Measurements from ENCODE around the gene JMJD1C.
"Not testable (repeated sequence)": the region's sequence is repeated elsewhere in the genome, so short reads cannot be mapped to it uniquely, and the experiment has no call there.

JMJD1C gene

DNA sequence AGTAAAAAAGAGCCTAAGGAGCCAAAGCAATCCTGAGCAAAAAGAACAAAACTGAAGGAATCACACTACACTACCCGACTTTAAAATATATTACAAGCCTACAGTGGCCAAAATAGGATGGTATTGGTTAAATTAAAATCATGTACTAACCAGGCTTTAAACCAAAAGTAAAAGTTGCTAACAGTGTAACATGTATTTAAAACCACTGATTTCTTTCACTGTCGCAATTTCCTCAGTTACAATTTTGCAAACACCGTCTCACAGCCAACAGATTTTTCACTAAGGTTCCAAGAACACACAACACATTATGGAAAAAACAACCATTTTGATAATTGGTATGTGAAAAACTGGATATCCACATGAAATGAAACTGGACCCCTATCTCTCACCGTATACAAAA is 74.0 kb downstream of the JMJD1C start:
- DNase-seq: no peak

DNA sequence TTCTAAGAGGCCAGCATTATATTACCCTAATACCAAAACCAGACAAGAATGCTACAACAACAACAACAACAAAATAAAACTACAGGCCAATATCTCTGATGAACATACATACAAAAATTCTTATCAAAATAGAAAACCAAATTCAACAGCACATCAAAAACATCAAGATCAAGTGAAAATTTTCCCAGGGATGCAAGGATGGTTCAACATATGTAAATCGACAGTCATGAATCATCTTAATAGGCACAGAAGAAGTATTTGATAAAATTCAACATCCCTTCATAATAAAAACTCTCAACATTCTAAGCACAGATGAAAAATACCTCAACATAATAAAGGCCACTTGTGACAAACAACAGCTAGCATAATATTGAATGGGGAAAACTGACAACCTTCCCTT is 75.3 kb downstream of the JMJD1C start:
- DNase-seq: no peak

DNA sequence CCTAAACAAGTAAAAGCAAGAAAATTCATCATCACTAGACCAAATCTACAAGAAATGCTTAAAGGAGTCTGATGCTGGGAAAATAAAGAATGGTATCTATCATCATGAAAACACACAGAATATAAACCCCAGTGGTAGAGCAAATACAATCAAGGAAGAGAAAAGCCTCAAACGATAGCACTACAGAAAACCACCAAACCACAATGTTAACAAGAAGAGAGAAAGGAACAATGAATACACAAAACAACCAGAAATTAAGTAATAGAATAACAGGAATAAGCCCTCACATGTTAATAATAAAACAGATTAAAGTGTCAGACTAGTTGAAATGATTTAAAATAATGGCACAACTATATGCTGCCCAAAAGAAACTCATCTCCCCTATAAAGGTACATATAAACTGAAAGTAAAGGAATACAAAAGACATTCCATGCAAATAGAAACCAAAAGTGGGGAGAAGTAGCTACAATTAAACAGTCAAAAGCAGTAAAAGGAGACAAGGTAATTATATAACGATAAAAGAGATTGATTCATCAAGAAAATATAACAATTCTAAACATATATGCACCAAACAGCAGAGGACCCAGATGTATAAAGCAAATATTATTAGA is 77.3 kb downstream of the JMJD1C start:
- DNase-seq: no peak

DNA sequence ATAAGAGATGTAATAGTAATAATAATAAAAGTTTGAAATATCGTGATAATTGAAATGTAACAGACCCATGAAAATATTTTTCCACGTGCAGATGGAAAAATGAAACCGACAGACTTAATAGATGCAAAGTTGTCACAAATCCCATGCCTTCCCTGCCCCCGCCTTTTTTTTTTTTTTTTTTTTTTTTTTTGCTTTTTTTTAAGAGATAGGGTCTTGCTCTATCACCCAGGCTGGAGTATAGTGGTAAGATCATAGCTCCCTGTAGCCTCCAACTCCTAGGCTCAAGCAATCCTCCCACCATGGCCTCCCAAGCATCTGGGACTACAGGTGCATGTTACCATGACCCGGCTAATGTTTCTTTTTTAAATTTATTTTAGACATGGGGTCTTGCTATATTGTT is 80.5 kb downstream of the JMJD1C start:
- DNase-seq: no peak

DNA sequence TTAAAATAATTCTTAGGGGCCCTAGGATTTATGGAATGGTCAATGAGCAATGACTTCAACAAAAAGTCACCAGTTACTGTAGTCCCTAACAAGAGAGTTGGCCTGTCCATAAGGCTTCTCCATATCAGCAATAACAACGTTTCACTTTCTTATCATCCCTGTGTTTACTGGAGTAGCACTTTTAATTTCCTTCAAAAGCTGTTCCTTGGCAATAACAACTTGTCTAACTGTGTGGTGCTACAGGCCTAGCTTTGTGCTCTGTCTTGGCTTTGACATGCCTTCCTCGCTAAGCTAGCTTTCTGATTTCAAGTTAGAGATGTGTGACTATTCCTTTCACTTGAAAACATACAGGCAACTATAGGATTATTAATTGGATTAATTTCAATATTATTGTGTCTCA is 81.1 kb downstream of the JMJD1C start:
- DNase-seq: no peak

DNA sequence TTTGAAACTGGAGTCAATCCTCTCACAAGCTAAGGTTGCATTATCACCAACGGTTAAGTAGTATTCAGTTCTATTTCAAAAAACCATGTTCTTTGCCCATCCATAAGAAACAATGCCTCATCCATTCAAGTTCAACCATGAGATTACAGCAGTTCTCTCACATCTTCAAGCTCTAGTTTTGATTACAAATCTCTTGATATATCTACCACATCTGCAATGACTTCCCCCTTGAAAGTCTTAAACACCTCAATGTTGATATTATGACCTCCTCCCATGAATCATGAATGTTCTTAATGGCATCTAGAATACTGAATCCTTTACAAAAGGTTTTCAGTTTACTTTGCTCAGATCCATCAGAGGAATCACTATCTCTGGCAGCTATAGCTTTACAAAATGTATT is 81.8 kb downstream of the JMJD1C start:
- no peak for DNase-seq

DNA sequence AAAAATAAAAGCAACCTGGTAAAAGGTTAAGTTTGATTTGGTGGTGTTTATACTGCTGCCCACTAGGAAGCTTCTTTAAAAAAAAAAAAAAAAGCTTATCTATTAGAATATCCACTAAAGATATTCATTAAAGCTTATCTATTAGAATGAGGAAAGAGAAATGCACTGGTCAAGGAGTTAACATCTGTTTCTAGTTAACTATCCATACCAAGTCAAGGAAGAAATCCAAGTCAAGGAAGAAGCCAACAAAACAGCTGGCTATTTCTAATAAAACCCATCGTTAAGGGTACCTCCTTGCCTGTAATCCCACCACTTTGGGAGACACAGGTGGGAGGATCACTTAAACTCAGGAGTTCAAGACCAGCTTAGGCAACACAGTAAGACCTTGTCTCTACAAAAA is 82.6 kb downstream of the JMJD1C start:
- DNase-seq: no peak

DNA sequence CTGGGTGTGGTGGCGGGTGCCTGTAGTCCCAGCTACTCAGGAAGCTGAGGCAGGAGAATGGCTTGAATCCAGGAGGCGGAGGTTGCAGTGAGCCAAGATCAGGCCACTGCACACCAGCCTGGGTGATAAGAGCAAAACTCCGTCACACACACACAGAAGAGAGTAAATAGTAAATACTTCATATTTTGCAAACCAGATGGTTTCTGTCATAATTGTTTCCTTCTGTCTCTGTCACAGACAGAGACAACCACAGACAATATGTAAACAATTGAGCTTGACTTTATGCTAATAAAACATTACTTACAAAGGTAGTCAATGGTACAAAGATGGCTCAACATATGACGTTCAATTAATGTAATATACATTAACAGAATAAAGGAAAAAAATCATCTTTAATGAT is 83.7 kb downstream of the JMJD1C start:
- DNase-seq: no peak

DNA sequence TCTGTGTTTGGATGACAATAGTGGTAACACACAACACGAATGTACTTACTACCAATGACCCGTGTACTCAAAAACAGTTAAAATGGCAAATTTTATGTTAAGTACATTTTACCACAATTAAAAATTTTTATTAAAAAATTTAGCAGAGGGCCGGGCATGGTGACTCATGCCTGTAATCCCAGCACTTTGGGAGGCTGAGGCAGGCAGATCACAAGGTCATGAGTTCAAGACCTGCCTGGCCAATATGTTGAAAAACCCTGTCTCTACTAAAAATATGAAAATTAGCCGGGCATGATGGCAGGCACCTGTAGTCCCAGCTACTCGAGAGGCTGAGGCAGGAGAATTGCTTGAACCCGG is 88.5 kb downstream of the JMJD1C start:
- not testable (repeated sequence) for DNase-seq

DNA sequence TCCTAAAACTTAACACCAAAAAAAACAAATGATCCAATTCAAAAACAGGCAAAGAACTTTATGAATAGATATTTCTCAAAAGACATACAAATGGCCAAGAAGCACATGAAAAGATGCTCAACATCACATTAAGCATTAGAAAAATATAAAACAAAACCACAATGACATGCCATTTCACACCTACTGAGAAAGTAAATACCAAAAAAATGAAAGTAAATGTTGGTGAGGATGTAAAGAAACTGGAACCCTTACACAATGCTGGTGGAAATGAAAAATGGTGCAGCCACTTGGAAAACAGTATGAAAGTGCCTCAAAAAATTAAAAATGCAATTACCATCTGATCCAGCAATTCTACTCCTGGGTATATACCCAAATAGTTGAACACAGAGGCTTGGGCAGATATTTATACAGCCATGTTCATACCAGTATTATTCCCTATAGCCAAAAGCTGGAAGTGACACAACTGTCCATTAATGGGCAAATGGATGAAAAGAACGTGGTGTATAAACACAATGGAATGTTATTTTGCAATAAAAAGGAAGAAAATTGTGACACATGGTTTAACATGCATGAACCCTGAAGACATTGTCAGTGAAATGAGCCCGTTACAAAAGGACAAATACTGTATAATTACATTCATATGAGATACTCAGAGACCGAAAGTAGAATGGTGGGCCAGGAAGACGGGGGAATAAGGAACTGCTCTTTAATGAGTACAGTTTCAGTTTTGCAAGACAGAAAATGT is 89.0 kb downstream of the JMJD1C start:
- DNase-seq: no peak

DNA sequence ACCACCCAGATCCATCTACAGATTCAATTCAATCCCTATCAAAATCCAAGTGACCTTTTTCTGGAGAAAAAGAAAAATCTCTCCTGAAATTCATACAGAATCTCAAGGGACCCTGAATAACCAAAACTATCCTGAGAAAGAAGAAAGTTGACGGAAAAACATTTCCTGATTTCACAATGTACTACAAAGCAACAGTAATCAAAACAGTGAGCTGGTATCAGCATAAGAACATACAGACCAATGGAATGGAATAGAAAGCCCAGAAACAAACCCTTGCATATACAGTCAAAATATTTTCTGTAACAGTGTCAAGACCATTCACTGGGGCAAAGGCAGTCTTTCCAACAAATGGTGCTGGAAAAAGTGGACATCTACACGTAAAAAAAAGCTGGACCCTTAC is 89.9 kb downstream of the JMJD1C start:
- no peak for DNase-seq

DNA sequence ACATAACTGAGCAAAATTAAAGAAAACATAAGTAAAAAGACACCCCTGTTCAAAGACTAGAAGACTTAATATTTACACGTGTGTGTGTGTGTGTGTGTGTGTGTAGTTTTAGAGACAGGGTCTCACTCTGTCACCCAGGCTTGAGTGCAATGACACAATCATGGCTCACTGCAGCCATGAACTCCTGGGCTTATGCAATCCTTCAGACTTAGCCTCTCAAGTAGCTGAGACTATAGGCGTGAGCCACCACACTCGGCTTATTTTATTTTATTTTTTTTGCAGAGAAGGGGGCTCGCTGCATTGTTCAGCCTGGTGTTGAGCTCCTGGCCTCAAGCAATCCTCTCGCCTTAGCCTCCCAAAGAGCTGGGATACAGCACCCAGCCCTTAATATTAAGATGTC is 90.3 kb downstream of the JMJD1C start:
- no peak for DNase-seq

DNA sequence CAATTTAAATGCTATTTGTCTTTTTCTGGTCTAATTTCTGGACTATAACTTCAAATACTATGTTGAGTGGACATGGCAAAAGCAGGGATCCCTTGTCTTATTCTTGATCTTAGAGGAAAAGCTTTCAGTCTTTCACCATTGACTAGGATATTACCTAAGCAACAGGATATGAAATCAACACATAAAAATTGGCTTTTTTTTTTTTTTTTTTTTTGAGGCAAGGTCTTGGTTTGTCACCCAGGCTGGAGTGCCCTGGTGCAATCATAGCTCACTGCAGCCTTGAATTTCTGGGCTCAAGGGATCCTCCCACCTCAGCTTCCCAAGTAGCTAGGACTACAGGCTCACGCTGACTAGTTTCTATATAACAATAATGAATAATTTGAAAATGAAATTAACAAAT is 90.8 kb downstream of the JMJD1C start:
- DNase-seq: no peak

DNA sequence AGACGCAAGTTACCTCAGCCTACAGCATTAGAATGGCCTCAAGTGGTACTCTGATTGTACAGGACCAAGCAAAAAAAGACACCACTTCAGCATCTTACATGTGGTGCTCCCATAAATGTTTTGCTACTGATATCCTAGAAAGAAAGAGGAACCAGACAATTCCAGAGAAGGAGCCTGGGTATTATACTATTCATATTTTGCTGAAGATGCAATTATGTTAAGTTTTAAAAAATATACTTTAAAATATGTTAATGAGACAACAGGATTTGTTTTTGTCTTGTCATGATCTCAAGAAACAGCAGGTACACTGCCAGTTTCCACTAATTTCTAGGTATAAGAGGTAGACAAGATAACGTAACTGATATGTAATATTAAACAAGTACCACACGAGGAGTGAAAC is 92.6 kb downstream of the JMJD1C start:
- DNase-seq: no peak

DNA sequence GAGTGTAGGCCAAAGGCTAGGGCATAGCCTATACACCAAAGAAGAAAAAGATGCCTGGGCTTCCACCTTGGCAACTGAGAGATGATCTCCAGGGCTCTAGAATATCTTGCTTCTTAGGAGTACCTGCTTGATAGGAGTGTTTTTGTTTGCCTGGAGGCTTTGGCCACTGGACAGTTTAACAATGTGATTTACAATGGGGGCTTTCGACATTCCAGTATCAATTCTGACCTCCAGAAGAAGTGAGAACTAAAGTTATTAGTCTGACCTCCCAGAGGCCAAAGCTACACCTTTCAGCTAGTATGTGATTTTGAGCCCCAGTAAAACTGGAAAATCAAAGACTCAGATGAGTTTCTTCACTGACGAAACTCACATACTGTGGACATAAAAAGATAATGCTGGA is 96.1 kb downstream of the JMJD1C start:
- no peak for DNase-seq

DNA sequence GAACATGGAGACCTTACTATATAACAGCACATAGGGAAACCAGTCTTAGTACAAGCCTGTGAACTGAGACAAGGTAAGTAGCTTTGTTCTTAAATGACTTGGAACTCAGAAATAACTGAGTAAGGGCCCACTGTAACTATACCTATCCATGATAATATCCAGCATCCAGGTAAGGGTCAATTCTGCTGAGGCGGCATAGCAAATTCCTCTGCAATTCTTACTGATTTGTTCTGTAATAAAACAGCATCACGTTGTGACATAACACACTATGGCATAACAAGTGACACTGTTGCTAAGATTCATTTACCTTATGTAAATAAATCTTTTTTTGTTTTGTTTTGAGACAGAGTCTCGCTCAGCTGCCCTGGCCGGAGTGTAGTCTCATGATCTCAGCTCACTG is 97.4 kb downstream of the JMJD1C start:
- no peak for DNase-seq

DNA sequence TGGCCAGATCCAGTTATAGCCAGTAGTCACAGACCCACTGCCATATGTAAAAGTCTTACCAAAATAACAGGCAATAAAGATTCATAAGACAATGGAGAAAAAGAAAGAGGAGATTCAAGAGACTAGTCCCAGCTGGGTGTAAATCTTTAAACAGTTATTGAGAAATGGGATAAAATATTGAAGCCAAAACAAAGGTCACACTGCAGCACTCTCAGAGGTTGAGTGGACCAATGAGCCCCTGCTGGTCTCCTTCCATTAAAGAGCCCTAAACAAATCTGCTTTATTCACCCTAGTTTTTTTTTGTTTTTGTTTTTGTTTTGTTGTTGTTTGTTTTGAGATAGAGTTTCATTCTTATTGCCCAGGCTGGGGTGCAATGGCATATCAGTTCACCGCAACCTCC is 98.8 kb downstream of the JMJD1C start:
- DNase-seq: no peak

DNA sequence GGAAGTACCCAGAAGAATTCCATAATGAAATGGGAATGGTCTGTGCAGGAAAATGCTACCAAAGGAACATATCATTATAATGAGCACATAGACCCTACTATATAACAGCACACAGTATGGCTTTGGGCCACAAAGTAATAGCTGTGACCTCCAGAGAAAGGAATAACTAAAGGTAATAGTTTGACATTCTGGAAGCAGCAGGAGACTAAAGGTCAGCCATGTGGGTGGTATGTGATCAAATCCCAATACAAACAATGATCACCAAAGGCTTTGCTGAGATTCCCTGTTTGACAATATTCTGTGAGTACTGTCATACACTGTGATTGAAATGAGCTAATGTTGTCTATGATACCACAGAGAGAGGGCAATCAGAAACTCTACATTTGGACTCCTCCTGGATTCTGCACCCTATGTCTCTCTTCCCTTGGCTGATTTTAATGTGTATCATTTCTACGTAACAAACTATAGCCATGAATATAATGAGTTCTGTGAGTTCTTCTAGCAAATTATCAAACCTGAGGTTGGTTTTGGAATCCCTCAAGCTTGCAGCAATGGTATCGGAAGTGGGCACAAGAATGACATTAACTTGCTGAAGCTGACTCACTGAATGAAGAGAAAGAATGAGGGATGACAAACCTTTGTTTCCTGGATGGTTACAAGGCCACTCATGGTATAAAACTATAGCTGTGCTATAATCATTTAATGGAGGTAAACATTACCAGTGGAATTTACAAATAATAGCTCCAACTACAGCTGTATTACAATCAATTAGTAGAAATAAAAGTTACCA is 99.6 kb downstream of the JMJD1C start:
- DNase-seq: no peak

DNA sequence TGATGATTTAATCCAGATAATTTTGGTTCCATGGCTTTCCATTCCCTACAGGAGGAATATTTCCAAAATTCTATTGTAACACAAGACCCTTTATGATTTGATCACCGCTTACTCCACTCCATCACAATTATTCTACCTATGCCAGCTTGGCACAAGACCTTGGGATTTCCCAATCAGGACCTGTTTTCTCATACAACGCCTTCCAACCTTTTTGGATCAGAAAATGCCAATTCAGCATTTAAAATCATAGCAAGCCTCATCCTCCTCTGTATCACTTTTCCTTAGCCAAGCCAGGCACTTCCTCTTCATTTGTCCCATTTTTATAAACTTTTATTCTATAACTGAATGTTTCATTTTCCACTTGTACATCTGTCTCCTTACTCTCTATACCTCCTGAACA is 100.9 kb downstream of the JMJD1C start:
- no peak for DNase-seq

DNA sequence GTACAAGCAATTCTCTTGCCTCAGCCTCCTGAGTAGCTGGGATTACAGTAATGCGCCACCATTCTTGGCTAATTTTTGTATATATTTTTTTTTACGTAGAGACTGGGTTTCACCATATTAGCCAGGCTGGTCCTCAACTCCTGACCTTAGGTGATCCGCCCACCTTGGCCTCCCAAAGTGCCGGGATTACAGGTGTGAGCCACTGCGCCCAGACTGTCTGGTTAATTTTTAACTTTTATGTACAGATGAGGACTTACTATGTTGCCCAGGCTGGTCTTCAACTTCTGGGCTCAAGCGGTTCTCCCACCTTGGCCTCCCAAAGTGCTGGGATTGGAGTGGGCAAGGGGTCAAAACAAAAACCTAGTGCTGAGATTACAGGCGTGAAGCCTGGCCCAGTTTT is 101.8 kb downstream of the JMJD1C start:
- no peak for DNase-seq

DNA sequence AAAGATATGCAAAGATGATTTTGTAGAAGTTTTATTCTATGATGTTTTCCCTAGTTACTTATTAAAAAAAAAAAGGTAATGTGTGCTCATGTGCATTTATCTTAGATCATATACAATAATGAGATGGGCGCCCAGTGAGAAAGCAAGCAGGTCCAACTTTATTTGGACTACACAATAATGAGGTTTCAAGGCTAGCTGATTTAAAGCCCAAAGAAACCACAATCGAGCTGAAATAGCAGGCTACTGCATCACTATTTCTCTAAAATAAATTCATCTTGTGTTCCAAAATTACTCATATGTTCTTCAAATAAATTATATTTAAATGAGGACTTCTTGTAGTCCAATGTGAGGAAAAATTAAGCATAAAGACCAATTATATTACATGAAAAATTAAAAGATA is 110.1 kb downstream of the JMJD1C start:
- no peak for DNase-seq

DNA sequence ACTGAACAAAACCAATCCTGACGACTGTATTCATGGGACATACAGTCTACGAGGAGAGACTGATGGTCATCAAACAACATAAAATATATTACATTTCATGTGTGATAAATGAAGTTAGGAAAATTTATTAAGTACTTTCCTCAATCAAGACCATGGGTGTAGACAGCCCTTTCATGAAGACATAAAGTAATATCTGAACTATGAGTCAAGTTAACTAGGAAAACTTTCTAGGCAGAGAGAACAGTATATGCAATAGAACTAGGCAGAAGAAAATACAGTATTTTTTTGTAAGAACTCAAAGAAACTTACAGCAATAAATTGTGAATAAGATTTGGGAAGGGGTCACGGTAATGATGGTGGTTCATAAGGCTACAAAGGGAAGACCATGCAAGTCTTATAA is 112.8 kb downstream of the JMJD1C start:
- no peak for DNase-seq

DNA sequence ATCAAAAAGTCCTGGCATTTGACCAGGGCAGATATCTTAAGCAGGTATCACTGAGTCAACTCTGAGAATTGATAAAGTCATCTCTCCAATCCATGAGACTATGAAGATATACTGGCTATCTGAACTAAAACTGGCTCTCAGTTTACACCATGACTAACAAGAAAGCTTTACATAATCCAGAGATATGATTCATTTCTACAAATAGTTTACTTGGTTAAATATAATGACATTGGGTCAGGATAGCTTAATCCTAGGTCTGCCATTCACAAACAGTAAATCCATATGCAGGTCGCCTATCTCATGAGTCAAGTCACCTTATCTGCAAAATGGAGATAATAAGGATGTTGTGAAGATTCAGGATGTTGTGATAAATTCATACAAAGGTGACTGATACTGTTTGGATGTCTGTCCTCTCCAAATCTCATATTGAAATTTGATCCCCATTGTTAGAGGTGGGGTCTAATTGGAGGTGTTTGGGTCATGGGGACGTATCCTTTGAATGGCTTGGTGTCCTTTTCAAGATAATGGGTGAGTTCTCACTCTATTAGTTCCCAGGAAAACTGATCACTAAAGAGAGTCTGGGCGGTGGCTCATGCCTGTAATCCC is 117.4 kb downstream of the JMJD1C start:
- DNase-seq: no peak

DNA sequence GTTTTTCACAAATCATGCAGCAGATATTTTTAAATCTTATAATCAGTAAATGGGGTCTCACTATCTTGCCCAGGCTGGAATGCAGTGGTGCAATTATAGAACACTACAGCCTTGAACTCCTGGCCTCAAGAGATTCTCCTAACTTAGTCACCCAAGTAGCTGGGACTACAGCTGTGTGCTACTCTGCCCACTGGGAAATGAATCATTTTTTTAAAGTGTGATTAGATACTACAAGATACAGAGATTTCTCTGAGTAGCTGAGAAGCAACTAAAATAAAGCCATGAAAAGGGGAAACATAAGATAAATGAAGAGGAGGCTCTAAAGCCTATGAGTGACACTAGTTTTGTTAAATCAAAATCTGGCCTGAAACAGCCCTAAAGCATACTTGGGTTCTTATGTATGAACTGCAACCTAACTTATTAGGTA is 119.7 kb downstream of the JMJD1C start:
- DNase-seq: no peak
